Natural killer cell (primary cell): Measurements from ENCODE around the gene CYTL1. TPM values are rescaled to one million over a fixed set of nuclear protein-coding genes. Genes with fewer than 3 reads are reported as not detected.

Experiments used
- ATAC-seq, 3 donors: fragments of 150-1000 bp in 2 of 3; fragments of 200-7000 bp in 1 of 3; cut with Tn5 transposase; 1 replicate in 1 of 3; 2 replicates in 2 of 3; pipeline ENCODE4 v1.10.0; 2021; ENCODE audit warnings: mild to moderate bottlenecking in 2 of 3, moderate library complexity in 2 of 3
- DNase-seq, 2 donors: peaks; one replicate each; pipeline versions ENCODE4 v3.0.0 to v3.0.0-alpha.2; 2013 to 2021; ENCODE audit warnings: mixed read lengths in 1 of 2
- H3K27ac ChIP-seq: one replicate; pipeline ENCODE4 v1.5.1; 2013; ENCODE audit warnings: mild to moderate bottlenecking, low read length
- H3K27me3 ChIP-seq: one replicate; pipeline ENCODE4 v1.6.1; 2013; ENCODE audit warnings: low read length; ENCODE audit not compliant: control insufficient read depth, insufficient read depth
- H3K36me3 ChIP-seq: one replicate; pipeline ENCODE4 v1.6.1; 2013; ENCODE audit warnings: low read length; ENCODE audit not compliant: control insufficient read depth, insufficient read depth
- H3K4me1 ChIP-seq: one replicate; pipeline ENCODE4 v1.6.1; 2013; ENCODE audit warnings: low read length; ENCODE audit not compliant: control insufficient read depth, insufficient read depth
- H3K4me3 ChIP-seq: one replicate; pipeline ENCODE4 v1.5.1; 2013; ENCODE audit warnings: low read length
- H3K9me3 ChIP-seq: one replicate; pipeline ENCODE4 v1.6.1; 2013; ENCODE audit warnings: low read length; ENCODE audit not compliant: control insufficient read depth, insufficient read depth
- H3K27ac Mint-ChIP-seq, 2 donors: one replicate each; pipeline ENCODE4 v1.8.0; 2022; ENCODE audit warnings: mild to moderate bottlenecking in 2 of 2, mixed read lengths in 2 of 2, moderate library complexity in 1 of 2
- H3K27me3 Mint-ChIP-seq, 2 donors: one replicate each; pipeline ENCODE4 v1.8.0; 2022; ENCODE audit warnings: low read depth in 2 of 2, mixed read lengths in 2 of 2
- H3K36me3 Mint-ChIP-seq: one replicate; pipeline ENCODE4 v1.8.0; 2022; ENCODE audit warnings: mixed read lengths
- H3K4me1 Mint-ChIP-seq, 2 donors: one replicate each; pipeline ENCODE4 v1.8.0; 2022; ENCODE audit warnings: mixed read lengths in 2 of 2
- H3K4me3 Mint-ChIP-seq: one replicate; pipeline ENCODE4 v1.8.0; 2022; ENCODE audit warnings: mild to moderate bottlenecking, moderate library complexity, mixed read lengths
- H3K9me3 Mint-ChIP-seq, 2 donors: one replicate each; pipeline ENCODE4 v1.8.0; 2022; ENCODE audit warnings: mixed read lengths in 2 of 2
- WGBS: methylation state at CpG from one replicate; pipeline ENCODE4 v1.1.7; 2013; ENCODE audit warnings: missing lambda C conversion rate; ENCODE audit not compliant: insufficient coverage; 5-methylcytosine and 5-hydroxymethylcytosine counted together
- intact Hi-C: fragments of 100-400 bp; cut with micrococcal nuclease; formaldehyde crosslinking; loops from one replicate; pipeline ENCODE4 v1.14.2; 2022
- total RNA-seq, 4 donors: library from RNA; stranded (reverse); fragments of 120-200 nt in 1 of 4; gene quantifications; one replicate each; pipeline versions ENCODE4 v1.2.3 to v1.2.4, GENCODE V29; 2013 to 2022
- TF ChIP-seq, protein P1 (sequence below): fragments of 200-600 bp; IDR thresholded peaks from one replicate; pipeline ENCODE4 v1.8.0; 2022; ENCODE audit warnings: antibody characterized with exemption

Gene CYTL1
- total RNA-seq, 3 donors from 2014 or later (not counting 1 experiment from before 2014, with no cell fraction given), result 1.00 to 4.4 (median 1.9) TPM

DNA sequence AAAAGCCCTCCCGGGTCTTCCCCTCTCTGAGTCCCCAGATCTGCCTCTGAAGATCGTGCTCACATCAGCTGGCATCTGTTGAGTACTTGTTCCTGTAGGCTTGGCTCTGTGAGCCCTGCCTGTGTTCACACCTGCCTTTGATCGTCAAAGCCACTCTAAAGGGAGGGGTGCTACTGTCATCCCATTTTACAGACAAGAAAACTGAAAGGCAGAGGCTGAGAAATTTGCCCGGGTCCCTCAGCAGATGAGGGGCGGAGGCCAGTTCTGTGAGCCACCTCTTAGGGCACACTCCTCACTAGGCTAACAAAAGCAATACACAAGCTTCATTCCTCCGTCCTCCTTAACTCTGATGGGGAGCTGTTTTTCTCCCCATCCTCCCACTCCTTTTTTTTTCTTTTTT, 655 bp downstream of the CYTL1 start:
- H3K27ac ChIP-seq, result no peak overlapping the region
- H3K4me1 ChIP-seq, result peaks cover 15% of the 10 kb centered on the region
- Mint-ChIP-seq H3K4me1 (peaks cover 15 to 29% of the 10 kb centered on the region in 2 donors), H3K9me3 (no peaks in the 10 kb centered on the region), H3K4me3 (peak overlapping the region; percentile 21), H3K36me3 (no peaks in the 10 kb centered on the region), H3K27me3 (peaks cover 6 to 23% of the 10 kb centered on the region in 2 donors), H3K27ac (peak overlapping the region in 1 of 2 donors; percentile 45)
- H3K9me3 ChIP-seq, result no peaks in the 10 kb centered on the region
- DNase-seq (no peak), ATAC-seq (peak in 2 of 3 donors; percentile 29 to 71)
- no peaks in the 10 kb centered on the region for H3K27me3 ChIP-seq
- 16% methylated on average over 6 of the region's 6 CpGs for WGBS
- intact Hi-C loops, result no loop called here
- TF ChIP-seq, protein P1, sequence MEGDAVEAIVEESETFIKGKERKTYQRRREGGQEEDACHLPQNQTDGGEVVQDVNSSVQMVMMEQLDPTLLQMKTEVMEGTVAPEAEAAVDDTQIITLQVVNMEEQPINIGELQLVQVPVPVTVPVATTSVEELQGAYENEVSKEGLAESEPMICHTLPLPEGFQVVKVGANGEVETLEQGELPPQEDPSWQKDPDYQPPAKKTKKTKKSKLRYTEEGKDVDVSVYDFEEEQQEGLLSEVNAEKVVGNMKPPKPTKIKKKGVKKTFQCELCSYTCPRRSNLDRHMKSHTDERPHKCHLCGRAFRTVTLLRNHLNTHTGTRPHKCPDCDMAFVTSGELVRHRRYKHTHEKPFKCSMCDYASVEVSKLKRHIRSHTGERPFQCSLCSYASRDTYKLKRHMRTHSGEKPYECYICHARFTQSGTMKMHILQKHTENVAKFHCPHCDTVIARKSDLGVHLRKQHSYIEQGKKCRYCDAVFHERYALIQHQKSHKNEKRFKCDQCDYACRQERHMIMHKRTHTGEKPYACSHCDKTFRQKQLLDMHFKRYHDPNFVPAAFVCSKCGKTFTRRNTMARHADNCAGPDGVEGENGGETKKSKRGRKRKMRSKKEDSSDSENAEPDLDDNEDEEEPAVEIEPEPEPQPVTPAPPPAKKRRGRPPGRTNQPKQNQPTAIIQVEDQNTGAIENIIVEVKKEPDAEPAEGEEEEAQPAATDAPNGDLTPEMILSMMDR, result no peak
- H3K4me3 ChIP-seq, result no peak overlapping the region
- no peaks in the 10 kb centered on the region for H3K36me3 ChIP-seq

DNA sequence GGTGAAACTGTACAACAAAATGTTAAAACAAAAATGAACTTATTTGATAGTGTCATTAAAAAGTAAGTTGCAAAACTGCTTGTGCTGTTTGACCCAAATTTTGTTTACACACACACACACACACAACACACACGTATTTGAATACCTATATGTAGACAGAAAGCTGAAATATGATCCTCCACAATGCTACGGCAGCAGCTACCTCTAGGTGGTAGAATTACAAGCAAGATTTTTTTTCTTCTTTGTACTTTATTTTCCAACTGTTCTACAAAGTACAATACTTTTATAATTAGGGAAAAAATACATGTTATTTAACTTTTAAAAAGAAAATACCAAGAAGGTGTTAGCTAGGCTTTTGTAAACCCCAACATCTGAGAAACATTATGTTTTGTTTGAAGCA, 1.2 kb downstream of the CYTL1 start:
- peaks cover 15 to 29% of the 10 kb centered on the region in 2 donors for H3K4me1 Mint-ChIP-seq

DNA sequence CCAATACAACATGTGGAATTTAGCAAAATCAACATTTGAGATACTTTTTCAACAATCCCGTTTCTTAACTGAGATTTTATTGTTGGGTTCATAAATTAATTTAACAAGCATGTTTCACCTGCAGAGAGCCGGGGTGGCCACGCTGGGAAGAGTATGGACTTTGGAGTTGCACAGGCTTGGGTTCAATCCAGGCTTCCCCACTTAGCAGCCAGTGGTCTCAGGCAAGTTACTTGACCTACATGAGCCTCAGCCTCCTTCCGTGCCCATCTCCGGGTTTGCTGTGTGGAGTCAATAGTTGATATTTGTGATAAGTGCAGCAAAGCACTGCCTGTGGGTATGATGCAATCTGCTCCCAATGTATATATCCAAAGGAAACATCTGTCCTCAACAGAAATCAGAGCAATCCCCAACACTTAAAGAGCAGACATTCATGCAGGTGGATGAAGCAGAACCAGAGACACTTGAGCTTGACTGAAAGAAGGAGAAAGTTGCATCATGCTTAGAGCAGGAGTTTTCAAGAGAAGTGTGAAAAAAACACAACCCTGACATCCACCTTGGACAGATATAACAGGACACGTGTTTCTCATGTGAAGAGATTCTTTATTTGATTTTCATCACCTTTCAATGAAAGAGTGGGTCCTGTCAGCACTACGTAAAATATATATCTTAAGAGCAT, 5.1 kb downstream of the CYTL1 start:
- Mint-ChIP-seq H3K4me1 (peaks cover 11 to 12% of the 10 kb centered on the region in 2 donors), H3K27ac (no peak overlapping the region), H3K27me3 (peaks cover 18 to 46% of the 10 kb centered on the region in 2 donors), H3K9me3 (no peaks in the 10 kb centered on the region), H3K4me3 (no peak overlapping the region), H3K36me3 (no peaks in the 10 kb centered on the region)
- H3K27ac ChIP-seq, result no peak overlapping the region
- WGBS, result 42% methylated on average over 4 of the region's 7 CpGs
- ATAC-seq (no peak), DNase-seq (no peak)
- intact Hi-C loops, result no loop called here
- no peaks in the 10 kb centered on the region for H3K9me3 ChIP-seq
- H3K27me3 ChIP-seq, result no peaks in the 10 kb centered on the region
- H3K4me1 ChIP-seq, result peaks cover 6% of the 10 kb centered on the region
- H3K36me3 ChIP-seq, result no peaks in the 10 kb centered on the region
- TF ChIP-seq, protein P1, result no peak
- H3K4me3 ChIP-seq, result no peak overlapping the region

More for the DNA sequence above, 1.2 kb downstream of the CYTL1 start:
- H3K27me3 ChIP-seq, result no peaks in the 10 kb centered on the region
- H3K4me1 ChIP-seq, result peaks cover 15% of the 10 kb centered on the region
- Mint-ChIP-seq H3K27me3 (peaks cover 8 to 28% of the 10 kb centered on the region in 2 donors), H3K36me3 (no peaks in the 10 kb centered on the region), H3K9me3 (no peaks in the 10 kb centered on the region), H3K4me3 (no peak overlapping the region), H3K27ac (no peak overlapping the region)
- H3K4me3 ChIP-seq, result no peak overlapping the region
- no peak for ATAC-seq
- intact Hi-C loops, result no loop called here
- WGBS, result 20% methylated on average over 1 of the region's 2 CpGs
- DNase-seq, result no peak
- no peaks in the 10 kb centered on the region for H3K36me3 ChIP-seq
- TF ChIP-seq, protein P1, result no peak
- H3K9me3 ChIP-seq, result no peaks in the 10 kb centered on the region
- no peak overlapping the region for H3K27ac ChIP-seq

DNA sequence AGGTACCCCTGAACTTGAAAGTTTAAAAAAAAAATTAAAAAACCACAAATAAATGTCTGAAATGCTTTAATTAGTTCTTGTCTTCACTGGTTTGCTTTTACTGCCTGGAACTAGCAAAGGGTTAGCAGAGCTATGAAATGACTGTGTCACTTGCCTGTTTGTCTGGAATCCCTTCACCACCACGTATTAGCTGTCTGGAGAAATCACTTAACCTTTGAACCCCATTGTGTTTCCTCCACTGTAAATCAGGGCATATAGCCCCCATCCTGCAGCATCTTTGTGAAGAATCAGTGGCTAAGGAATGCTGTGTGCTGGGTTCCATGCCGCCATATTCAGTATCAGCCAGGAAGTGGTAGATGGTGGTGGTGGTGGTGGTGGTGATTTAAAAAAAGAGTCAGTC, 6.3 kb downstream of the CYTL1 start:
- Histone ChIP-seq H3K27ac (no peak overlapping the region), H3K4me3 (no peak overlapping the region), H3K9me3 (no peaks in the 10 kb centered on the region), H3K36me3 (no peaks in the 10 kb centered on the region), H3K4me1 (no peaks in the 10 kb centered on the region), H3K27me3 (no peaks in the 10 kb centered on the region)
- 49% methylated on average over 2 of the region's 2 CpGs for WGBS
- Mint-ChIP-seq H3K4me3 (no peak overlapping the region), H3K27me3 (peaks cover 20 to 58% of the 10 kb centered on the region in 2 donors), H3K4me1 (peaks cover 2 to 3% of the 10 kb centered on the region in 2 donors), H3K27ac (no peak overlapping the region), H3K9me3 (no peaks in the 10 kb centered on the region), H3K36me3 (no peaks in the 10 kb centered on the region)
- TF ChIP-seq, protein P1, result no peak
- no peak for ATAC-seq
- intact Hi-C loops, result no loop called here
- DNase-seq, result no peak
